Sciatic nerve (tissue), 2 donors: Measurements from ENCODE around the gene ZBTB4. TPM values are rescaled to one million over a fixed set of nuclear protein-coding genes. Genes with fewer than 3 reads are reported as not detected.

ENCODE experiments used
- ATAC-seq: fragments of 200-7000 bp; cut with Tn5 transposase; one replicate; pipeline ENCODE4 v1.9.1; 2020; ENCODE audit warnings: mild to moderate bottlenecking, moderate library complexity
- DNase-seq: peaks from one replicate; pipeline ENCODE4 v3.0.0-alpha.2; 2020; ENCODE audit warnings: low spot score
- intact Hi-C: fragments of 100-400 bp; cut with DNase I; formaldehyde crosslinking; loops from one replicate; pipeline ENCODE4 v1.14.2; 2022
- total RNA-seq: library from RNA; stranded (reverse); fragmentation: NEBNext Ultra II Directional; extraction: Animal tissue kit (Norgen Biotek cat#: 25700); gene quantifications from one replicate; pipeline ENCODE4 v1.2.1, GENCODE V29; 2021
- donor health status: DM: no; HTN: no; CAD: no.
- donor health status: DM: no; HTN: no; CAD: no.

The ZBTB4 gene
- total RNA-seq, 1 donor from 2014 or later: 84.2 TPM

DNA sequence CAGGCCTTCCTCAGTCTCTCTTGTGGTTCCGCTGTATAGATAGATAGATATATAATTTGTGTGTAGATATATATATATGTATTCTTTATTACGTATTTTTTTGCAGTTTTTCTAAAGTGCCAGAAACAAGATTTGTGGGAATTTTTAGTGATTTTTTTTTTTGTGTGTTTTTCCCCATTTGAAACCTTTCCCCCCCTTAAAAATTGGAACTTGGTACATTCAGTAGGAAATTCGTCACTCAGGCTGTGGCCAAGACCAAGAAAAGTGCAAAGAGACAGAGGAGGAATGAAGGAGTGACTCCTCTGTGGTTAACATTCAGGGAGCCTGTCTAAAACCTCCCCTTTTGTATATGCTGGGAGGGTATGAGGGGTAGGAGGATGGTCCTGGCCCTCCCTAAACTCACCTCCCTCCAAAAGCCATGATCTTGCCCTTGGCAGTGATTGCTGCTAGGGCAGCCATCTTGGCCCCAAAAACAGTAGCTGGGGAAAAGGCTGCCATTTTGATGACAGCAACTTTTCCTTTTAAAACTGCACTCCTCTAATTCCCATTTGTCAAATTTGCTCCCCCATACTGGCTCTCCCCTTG, 19.4 kb downstream of the ZBTB4 start:
- intact Hi-C loops: no loop called here
- ATAC-seq (no peak), DNase-seq (no peak)

DNA sequence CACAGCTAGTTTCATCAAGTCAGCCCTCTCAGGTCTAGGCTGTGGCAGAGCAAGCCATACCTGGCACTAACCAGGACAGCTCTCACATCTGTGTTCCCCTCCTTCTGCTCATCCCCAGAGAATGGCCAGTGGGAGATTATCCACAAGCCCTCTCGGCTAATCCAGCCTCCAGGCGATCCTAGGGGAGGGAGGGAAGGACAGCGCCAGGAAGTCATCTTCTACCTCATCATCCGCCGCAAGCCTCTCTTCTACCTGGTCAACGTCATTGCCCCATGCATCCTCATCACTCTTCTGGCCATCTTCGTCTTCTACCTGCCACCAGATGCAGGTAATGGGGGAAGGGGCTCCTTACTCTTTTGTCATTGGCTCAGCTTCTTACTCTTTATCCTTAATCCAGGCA, 31.0 kb downstream of the ZBTB4 start:
- DNase-seq: no peak
- ATAC-seq: no peak
- intact Hi-C loops: no loop called here

DNA sequence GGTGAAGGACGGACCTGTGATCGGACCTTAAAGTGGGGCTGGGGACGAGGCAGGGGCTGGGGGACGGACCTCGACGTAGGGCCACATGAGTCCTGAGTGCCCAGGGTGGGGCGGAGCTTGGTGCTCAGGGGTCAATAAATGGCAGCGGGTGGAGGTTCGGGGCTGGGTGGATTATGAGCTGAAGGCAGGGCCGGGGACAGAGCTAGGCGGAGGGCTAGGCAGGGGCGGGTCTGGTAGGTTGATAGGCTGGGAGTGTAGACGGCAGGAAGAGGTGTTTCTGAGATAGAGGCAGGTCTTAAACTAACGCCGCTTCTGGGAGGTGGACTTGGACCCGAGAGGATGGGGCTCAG, 33.8 kb downstream of the ZBTB4 start:
- intact Hi-C loops: no loop called here
- ATAC-seq (peak; percentile 54), DNase-seq (no peak)

DNA sequence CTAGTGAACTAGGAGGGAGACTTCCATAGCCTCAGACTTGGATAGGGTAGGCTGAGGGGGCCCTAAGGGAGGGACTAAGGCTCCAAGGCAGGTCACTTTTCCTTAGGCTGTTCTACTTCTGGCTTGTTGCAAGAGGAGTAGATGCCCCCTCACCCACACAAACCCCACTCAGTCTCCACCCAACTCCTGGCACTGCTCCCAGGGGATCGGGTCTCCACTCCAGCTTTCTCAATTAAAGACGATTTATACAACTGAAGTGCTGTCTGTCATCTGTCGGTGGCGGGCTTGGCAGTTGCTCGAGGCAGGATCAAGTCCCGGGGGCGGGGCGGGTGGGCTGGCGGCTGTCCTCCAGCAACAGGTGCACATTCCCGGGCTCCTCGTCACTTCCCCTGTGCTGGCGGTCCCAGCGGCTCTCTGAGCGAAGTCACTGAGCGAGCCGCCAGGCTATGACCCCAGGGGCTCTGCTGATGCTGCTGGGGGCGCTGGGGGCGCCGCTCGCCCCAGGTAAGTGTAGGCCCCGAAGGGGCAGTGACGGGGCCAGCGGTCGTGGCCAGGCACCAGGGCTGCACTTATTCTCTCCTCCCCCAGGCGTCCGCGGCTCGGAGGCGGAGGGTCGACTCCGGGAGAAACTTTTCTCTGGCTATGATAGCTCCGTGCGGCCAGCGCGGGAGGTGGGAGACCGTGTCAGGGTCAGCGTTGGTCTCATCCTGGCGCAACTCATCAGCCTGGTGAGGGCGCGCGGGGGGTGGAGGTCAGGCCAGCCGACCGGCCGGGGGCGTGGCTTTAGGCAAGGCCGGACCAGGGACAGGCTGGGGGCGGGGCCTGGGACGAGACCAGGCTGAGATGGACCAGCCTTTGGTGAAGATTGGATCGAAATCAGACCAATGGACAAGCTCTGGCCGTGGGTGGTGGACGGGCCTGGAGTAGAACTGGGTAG, 34.5 kb downstream of the ZBTB4 start, which contains the start of gene CHRNB1:
TSS of gene CHRNB1 (plus strand) at position 380 of the 937 bp plus-strand sequence. CDS start at position 447, 67 bp downstream.
- DNase-seq (peak; percentile 81), ATAC-seq (peak; percentile 86)
- intact Hi-C loops: no loop called here

DNA sequence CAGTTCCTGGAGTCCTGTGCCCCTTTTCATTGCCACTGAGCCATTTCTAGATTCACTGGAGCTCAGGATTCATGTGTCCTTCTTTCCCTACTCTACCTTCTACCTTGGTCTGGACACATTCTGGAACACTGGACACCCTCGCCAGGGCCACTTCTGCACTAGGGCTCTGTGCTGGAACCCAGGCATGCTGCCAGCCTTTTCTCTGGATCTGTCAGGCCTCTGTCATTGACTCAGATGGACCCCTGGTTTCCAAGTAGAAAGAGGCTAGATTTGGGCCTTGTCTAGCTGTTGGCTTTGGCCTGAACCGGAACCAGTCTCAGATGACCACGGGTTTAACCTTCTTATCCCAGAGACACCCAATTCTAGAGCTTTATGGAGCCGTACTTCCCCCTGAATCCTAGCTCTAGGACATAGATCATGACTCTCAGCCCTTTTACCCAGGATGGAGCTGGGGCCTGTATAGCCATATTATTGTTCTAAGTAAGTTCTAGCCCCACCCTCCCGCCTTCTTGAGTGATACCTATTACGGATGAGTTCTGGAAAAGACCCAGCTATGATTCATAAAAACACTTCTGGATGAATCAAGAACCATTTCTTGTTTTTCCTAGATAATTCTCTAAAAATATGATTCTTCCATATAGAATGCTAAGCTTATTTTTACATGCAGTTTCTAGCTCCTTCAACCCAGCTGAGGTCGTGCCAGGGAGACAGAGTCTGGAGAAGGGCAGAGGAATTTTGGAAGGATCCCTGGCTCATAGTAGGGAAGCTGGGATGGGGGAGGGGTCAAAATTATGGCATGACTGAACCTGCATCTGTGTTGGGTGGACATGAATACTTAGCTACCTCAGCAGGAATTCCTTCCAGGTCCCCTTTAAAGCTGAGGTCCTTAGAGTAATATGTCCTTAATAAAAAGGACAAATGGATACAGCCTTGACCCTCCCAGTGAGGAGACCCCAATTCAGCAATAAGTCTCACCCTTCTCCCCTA, 35.6 kb downstream of the ZBTB4 start:
- intact Hi-C loops: no loop called here
- DNase-seq (no peak), ATAC-seq (no peak)

DNA sequence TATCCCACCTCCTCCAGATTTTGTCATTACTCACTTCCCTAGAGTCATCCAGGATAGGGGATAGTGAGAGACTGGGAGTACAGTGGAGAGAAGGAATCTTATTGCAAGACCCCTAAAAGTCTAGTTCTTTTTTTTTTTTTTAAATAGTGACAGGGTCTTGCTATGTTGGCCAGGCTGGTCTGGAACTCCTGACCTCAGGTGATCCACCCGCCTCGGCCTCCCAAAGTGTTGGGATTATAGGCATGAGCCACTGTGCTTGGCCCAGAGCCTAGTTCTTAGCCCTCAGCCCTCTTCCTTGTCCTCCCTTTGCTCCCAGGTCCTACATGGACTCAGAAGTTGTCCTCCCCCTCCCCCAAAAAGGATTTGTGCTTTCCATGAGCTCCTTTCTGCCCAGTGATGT, 37.3 kb downstream of the ZBTB4 start:
- intact Hi-C loops: no loop called here
- DNase-seq (no peak), ATAC-seq (no peak)

DNA sequence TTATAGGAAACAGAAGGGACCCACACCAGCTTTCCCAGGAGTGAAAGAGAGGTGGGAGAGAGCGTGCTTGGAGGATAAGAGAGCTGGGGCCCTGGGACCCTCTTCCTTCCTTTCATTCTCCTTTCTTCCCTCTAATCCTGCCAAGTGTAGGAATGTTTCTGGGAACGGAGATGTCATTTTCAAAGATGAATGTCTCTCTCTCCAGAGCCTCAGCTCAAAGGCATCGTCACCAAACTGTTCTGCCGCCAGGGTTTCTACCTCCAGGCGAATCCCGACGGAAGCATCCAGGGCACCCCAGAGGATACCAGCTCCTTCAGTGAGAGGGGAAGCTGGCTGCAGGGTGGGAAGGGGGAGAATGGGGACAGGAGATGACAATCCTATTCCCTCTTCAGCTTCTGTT, 38.2 kb downstream of the ZBTB4 start:
- DNase-seq: no peak
- intact Hi-C loops: no loop called here
- no peak for ATAC-seq

DNA sequence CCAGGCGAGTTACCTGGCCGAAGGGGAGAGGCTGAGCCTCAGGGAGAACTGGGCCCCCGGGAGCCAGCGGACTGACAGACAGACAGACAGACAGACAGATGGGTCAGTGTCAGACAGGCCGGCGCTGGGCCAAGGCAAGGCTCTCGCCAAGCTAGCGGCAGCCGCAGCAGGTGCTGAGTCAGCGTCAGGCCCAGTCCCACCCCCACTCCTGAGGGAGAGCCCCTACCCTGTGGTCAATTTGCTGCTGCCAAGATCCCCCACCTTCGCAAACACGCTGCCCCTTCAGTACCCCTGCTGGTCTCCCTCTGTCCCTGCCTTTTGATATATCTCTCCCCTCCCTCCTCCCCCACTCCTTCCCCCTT, 38.6 kb downstream of the ZBTB4 start:
- intact Hi-C loops: no loop called here
- DNase-seq (no peak), ATAC-seq (no peak)

DNA sequence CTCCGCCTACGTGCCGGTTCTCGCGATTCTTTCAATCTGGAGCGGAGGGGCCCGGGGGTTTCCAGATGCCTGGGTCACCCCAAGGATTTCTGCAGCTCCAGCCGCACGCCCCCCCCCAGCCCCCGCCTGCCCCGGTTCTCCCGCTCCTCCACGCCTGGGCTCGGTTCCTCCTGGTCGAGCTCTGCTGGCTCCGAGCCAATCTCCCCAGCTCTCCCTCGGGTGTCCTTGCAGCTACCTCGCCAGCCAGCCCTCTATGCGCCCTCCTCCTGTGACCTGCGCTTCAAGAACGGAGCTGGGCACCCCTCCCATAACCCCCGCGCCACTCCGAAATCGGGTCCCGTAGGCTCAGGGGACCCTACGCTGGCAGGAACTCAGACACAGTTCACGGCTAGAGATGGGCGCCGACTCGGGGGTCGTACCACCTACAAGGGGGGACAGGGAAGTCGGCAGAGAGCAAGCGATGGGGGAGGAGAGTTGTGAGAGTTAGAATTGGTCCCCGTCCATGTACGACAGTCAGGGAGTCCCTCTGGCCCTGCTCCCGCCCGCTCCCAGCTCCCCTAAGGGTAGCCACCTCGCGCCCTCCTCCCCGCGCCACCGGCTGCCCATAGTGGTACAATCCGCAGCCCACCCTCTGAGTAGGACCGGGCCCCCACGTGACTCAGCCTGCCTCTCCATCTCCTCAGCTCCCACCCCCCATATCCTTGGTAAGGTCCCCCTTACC, 39.2 kb downstream of the ZBTB4 start:
- intact Hi-C loops: no loop called here
- ATAC-seq: no peak
- DNase-seq: peak; percentile 79

DNA sequence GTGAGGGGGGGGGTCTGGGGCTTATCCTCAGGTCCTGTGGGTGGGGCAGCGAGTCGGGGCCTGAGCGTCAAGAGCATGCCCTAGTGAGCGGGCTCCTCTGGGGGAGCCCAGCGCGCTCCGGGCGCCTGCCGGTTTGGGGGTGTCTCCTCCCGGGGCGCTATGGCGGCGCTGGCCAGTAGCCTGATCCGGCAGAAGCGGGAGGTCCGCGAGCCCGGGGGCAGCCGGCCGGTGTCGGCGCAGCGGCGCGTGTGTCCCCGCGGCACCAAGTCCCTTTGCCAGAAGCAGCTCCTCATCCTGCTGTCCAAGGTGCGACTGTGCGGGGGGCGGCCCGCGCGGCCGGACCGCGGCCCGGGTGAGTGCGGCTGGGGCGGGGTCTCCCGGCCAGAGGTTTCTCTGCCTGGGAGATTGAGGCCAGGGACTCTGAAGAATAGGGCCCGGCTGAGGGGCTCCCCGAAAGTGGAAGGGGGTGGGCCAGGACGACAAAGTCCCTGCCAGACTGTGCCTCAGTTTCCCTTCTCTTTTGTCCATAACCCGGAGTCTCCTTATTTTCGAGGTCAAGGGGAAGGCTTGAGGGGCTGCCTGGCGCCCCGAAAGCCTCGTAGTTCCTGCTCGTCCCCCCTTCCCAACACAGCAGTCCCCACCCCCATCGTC, 39.8 kb downstream of the ZBTB4 start, which contains the start of gene FGF11:
TSS of gene FGF11 (plus strand) at position 51 of the 651 bp plus-strand sequence. CDS start at position 160, 109 bp downstream.
- intact Hi-C loops: no loop called here
- DNase-seq: no peak
- ATAC-seq: no peak

DNA sequence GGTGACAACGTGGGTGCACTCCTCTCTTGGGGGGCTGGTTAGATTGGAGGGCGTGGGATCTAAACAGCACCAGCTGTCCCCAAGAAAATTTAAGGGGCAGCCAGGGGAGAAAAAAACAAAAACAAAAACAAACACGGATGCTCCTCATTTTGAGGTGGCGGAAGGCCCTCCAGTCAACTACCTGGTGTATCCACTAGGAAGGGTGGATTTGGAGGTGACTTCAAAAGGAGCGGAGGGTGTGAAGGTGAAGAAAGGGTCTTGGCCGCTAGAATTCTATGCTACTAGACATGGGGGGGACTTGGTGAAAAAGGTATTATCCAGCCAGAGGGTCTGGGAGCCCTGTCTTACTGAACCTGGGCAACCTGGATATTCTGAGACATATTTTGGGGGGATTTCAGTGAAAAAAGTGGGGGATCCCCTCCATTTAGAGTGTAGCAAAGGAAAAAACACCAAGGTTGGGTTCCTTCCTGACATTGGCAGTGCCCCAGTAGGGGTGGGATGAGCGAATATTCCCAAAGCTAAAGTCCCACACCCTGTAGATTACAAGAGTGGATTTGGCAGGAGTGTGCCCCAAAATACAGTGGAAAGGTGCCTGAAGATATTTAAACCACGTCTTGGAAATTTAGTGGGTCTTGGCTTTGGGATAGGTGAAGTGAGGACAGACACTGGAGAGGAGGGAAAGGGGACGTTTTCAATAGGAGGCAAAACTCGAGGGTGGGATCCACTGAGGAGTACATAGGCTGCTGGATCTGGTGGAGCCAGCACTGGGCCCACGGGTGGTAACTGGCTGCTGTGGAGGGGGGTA, 40.6 kb downstream of the ZBTB4 start:
- DNase-seq (no peak), ATAC-seq (no peak)
- intact Hi-C loops: no loop called here

DNA sequence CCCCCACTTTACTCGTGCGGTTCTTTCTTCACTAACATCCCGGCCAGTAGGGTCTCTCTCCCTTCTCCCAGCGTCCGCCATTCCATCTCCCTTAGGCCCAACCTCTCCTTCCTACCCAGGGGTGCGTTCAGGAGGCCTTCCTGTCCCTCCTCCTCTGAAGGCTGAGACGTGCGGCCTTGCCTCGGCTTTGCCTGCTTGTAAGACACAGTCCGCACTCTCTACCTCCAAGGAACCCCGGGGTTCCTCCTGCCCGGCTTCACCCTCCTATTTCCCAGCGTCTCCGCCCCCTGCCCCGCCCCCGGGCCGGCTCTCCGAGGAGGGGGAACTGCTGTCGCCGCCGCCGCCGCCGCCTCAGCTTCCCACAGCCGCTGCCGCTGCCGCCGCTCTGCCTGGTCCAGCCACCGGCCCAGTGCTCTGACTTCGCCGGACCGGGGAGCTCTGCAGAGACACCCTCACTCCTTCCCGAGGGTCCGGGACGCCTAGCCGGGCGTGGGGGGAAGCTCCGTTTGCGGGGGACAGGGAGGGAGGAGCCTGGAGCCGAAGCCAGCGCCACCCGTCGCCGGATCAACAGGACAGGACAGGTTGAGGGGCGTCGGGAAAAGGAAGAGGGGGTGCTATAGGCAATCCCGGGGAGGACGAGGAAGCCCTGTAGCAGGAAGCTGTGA, 41.3 kb downstream of the ZBTB4 start:
- intact Hi-C loops: no loop called here
- DNase-seq (peak; percentile 86), ATAC-seq (peak; percentile 21)

DNA sequence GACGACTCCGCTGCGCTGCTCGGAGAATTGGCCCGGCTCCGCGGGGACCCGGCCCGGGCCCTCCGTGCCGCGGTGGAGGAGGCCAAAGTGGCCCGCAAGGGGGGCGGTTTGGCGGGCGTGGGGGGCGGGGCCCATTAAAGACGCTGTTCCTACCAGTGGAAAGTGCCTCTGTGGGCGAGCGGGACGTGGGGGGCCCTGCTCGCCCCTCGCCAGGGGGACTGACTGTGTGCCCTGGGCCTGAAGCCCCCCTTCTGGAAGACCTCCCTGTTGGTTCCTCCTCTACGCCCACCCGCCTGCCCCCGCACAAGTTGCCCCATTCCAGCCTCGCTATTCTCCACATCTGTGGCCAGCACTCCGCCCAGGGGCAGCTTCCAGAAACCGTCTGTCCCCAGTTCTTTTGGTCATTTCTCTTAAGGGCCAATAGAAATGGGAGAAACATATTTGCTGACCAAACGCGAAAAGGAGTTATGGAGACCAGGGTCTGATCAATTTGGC, 42.0 kb downstream of the ZBTB4 start:
- ATAC-seq (no peak), DNase-seq (no peak)
- intact Hi-C loops: no loop called here

DNA sequence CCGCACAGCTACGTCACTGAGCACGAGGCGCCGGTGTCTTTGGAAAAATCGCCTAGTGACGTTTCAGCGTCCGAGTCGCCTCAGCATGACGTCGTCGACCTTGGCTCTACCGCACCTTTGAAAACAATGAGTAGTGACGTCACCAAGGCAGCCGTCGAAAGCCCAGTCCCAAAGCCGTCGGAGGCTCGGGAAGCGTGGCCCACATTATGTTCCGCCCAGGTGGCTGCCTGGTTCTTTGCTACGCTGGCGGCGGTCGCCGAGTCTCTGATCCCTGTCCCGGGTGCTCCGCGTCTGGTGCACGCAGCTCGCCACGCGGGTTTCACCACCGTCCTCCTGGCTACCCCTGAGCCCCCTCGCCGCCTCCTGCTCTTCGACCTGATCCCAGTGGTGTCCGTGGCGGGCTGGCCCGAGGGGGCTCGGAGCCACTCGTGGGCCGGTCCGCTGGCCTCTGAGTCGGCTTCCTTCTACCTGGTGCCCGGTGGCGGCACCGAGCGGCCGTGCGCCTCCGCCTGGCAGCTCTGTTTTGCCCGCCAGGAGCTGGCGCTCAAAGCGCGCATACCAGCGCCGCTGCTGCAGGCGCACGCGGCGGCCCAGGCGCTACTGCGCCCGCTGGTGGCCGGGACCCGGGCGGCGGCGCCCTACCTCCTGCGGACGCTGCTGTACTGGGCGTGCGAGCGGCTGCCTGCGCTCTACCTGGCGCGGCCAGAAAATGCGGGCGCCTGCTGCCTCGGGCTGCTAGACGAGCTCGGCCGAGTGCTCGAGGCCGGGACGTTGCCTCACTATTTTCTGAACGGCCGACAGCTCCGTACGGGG, 42.7 kb downstream of the ZBTB4 start:
- ATAC-seq: peak; percentile 55
- peak; percentile 83 for DNase-seq
- intact Hi-C loops: no loop called here

DNA sequence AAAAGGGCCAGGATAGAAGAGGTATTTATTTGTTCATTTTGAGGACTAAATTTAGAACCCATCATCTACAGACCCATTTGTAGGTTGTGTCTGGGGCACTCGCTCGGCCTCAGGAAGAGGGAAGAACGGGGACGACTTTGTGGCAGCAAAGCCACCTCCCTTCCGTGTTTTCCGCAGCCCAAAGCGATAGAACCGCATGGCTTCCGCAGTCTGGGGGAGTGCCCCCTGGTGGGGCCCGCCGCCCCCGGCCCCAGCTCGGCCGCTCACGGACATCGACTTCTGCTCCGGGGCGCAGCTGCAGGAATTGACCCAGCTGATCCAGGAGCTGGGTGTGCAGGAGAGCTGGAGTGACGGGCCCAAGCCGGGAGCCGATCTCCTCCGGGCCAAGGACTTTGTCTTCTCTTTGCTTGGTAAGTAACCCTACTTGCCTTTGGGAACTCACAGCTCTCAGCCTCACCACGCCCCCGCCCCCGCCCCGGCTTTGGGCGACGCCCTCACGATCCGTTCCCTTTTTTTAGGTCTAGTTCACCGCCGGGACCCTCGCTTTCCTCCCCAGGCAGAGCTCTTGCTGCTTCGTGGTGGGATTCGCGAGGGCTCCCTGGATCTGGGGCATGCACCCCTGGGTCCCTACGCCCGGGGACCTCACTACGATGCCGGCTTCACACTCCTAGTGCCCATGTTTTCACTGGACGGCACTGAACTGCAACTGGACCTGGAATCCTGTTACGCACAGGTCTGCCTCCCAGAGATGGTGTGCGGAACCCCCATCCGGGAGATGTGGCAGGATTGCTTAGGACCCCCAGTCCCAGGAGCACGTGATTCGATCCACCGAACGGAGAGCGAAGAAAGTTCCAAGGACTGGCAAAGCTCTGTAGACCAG, 43.5 kb downstream of the ZBTB4 start:
- DNase-seq (no peak), ATAC-seq (peak; percentile 15)
- intact Hi-C loops: no loop called here
